Measurements from ENCODE around the gene IGF2R.

GRCh38 chr6:159997498-159998101 lies 28.7 kb downstream of the IGF2R start:
- TF ChIP-seq CTCF (IDR thresholded peaks at IDR 0.05; ENCODE audit: low read depth, low read length) (no peak), EZH2phosphoT487 (IDR thresholded peaks at IDR 0.05; ENCODE audit: low read depth) (no peak)
